ENCODE results near the gene FNBP1L.

FNBP1L gene

DNA sequence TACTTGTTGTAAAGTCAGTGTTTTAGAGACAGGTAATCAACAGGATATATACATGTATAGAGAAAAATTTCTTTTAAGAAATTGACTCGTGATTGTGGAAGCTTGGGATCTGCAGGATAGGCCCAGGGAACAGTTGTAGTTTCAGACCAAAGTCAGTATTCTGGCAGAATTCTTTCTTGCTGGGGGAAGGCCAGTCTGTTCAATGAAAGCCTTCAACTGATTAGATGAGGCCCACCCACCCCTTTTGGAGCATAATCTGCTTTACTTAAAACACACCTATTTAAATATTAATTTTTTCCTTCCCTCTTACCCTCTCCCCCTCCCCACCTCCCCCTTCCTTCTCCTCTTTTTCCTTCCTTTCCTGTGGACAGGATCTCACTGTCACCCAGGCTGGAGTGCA lies 48.0 kb downstream of the FNBP1L start:
- no peak for DNase-seq

DNA sequence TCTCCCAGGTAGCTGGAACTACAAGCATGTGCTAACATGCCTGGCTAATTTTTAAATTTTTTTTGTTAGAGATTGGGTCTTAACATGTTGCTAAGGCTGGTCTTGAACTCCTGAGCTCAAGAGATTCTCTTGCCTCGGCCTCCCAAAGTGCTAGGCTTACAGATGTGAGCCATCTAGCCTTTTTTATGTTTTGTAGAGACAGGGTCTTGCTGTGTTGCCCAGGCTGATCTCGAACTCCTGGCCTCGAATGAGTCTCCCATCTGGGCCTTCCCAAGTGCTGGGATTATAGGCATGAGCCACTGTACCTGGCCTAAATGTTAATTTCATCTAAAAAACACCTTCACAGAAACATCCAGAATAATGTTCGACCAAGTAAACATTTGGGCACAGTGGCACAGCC lies 48.6 kb downstream of the FNBP1L start:
- no peak for DNase-seq

GRCh38 chr1:93499075-93499474 lies 51.2 kb downstream of the FNBP1L start:
- no peak for DNase-seq

DNA sequence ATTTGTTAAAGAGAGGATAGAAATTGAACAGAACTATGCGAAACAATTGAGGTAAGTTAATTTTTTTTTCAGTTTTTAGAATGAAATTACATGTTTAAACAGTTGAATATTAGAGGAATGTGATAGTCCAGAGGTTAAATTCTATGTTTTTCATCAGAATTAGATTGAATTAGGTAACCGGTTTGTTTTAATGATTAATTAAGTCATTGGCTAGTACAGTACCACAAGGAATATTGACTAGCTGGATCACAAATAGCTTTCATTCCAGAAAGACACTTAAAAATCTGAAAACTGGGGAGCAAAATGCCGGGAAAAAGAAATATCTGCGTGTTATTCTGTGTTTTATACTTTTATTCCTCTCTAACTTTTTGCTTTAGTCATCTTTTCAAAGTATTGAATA lies 51.6 kb downstream of the FNBP1L start:
- no peak for DNase-seq

GRCh38 chr1:93500275-93500674 lies 52.4 kb downstream of the FNBP1L start:
- DNase-seq = no peak

DNA sequence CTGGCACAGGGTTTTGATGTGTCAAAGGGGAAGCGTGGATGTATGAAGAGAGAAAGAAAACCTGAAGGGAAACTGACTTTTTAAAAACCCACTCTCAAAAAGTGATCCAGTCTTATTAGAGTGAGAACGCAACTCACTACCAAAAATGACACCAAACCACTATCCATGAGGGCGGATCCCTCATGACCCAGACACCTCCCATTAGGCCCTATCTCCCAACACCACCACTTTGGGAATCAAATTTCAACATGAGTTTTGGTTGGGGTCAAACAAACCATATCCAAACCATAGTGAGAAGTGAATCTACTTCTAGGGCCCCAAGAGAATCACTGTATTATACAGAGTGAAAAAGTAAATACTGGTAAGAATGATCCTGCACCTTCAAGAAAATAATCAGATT lies 53.5 kb downstream of the FNBP1L start:
- DNase-seq = no peak

DNA sequence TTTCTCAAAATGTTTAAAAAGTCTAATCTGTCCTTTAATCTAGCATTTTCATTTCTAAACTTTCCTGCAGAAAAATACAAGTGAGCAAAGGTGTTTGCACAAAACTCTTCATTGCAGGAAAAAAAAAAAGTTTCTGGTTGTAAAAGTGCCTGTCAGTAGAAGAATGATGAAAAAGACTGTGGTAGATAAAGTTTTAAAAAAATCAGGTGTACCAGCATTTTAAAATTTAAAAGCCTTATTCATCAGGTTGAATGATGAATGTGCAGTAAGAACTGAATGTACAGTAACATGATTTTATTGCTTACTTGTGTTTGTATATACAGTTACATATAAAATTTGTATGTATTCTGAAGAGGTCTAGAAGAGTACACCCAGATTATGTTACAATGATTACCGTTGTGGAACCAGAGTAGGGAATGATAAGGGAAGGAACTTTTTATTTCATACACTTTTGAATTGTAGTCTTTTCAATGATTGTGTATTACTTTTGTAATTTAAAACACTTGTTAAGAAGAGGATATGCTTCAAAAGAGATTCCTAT lies 54.0 kb downstream of the FNBP1L start:
- DNase-seq = no peak

- DNase-seq = no peak
These were observed 54.7 kb downstream of the FNBP1L start for GRCh38 chr1:93502571-93502970.

GRCh38 chr1:93503163-93503562 lies 55.2 kb downstream of the FNBP1L start:
- no peak for DNase-seq

GRCh38 chr1:93503816-93504215 lies 55.9 kb downstream of the FNBP1L start:
- DNase-seq = no peak

DNA sequence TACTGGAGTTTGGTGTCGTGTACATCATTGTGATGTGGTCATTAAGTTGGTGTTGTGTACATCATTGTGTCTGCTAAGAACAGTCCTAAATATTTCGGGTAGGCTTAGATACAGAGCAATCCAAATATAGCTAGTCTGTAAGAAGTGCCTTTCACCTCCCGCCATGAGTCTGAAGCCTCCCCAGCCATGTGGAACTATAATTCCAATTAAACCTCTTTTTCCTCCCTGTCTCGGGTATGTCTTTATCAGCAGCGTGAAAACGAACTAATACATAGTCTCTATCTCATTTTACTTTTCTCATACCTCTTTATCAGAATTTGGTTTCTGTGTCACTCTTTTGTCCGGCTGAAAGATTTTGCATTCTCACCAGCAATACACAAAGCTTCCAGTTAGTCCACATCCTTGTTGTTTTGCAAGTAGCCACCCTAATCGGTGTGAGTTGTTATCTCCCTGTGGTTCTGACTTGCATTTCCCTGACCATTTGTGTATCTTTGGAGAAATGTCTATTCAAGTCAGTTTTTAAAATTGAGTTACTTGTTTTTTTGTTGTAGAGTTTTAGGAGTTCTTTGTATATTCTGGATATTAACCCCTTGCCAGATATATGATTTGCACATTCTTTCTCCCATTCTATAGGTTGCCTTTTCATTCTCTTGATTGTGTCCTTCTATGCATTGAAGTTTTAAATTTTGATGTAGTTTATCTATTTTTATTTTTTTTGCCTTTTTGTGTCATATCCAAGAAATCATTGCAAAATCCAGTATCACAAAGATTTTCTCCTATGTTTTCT lies 56.5 kb downstream of the FNBP1L start:
- no peak for DNase-seq

DNA sequence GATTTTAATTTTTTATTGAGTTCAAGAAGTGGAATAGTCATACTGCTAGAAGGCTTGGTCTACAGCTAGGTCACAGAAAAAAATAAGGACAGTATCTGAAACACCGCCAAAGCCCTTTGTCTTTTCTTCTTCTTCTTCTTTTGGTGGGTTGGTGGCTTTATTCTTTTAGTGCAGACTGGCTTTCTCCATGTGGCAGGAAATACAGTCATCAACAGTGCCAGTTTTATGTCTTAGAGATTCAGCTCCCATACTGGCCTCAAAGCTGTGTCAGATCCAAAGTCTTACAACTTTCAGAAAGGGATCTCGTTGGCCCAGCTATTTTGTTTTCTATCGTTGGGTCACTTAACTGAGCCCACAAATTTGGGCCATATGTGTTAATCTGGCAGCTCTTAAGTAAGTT lies 58.2 kb downstream of the FNBP1L start:
- DNase-seq = no peak

DNA sequence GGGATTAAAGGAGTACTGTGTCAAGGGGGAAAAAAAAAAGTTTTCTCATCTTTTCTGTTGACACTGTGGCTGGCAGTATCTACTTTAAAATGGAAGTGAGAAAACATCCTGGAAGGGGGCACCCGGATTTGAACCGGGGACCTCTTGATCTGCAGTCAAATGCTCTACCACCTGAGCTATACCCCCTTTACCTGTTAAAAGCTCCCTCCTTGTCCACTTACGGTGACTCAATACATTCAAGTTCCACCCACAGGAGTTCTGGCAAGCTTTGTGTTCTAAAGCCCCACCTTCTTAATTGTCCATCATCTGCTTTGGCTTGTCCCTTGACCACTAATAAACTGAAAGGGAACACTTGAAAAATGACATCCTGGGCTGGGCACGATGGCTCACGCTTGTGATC lies 68.2 kb downstream of the FNBP1L start:
- no peak for DNase-seq

- no peak for DNase-seq
These were observed 70.6 kb downstream of the FNBP1L start for GRCh38 chr1:93518516-93518915.

DNA sequence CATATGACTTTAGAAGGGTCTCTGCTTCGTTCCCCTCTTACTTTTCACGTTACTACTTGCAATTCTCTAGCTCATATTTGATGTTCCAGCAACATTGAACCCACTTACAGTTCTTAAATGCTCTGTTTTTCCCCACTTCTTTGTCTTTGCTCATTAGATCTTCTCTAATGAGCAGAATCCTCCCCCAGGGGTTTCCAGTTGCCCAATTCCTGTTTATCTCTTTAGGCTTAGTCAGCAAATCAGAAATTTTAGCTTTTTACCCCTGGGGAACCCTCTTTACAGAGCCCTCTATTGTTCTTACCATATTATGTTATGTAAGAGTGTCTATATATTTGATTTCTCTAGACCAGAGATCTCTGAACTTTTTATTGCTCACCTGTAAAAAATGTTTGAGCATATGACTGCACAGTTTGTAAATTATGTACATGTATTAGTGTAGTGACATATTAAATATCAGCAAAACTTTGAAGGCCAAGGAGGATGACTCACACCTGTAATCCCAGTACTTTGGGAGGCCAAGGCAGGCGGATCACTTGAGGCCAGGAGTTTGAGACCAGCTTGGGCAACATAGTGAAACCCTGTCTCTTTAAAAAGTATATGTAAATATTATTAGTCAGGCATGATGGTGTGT lies 71.4 kb downstream of the FNBP1L start:
- no peak for DNase-seq

DNA sequence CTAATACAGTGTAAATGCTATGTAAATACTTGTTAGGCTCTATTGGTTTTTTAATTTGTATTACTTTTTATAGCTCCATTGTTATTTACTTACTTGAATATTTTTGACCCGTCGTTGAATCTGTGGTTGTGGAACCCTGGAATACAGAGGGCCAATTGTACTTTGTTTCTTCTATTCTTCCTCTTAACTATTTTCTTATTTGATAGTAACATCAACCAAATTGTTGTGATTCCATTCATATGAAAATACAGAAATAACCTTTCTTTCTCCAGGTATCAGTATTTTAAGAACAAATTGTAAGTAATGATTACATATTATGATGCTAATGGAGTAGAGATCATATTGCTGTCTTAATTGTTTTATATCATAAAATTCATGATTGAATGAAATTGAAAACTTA lies 73.7 kb downstream of the FNBP1L start:
- DNase-seq = no peak

- no peak for DNase-seq
These were observed 74.8 kb downstream of the FNBP1L start for GRCh38 chr1:93522721-93523120.

DNA sequence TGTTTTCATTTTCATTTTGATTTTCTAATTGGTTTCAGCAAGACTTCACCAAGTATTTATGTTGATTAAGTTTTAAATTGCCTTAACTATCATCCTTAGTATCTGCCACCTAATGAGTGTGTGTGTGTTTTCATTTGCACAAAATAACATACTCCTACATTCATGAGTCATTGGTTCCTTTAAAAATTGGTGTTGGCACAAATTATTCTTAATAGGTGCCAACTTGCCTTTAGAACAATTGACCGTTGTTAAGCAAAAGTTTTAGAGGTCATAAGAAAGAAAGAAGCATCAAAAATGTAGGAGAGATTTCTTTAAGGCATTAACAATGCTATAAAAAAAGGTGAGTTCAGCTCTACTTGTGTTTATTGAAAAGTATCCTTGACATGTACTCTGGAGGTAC lies 77.5 kb downstream of the FNBP1L start:
- no peak for DNase-seq

DNA sequence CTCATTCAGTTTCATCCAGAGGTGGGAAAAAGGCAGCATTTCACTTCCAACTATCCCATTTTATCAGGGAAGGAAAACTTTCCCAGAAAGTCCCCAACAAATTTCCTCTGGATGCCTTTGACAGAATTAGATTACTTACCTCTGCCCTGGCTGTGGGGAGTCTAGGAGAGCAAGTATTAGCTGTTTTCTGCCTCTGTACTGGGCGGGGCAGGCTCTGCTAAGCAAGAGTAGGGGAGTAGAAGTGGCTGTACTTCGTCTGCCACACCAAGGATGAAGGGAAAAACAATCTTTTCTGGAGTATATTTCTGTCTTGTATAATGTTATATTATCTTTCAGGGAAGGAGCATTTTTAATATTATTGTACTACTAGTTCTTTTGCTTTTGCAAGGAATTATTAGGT lies 78.5 kb downstream of the FNBP1L start:
- no peak for DNase-seq

GRCh38 chr1:93528412-93528811 lies 80.5 kb downstream of the FNBP1L start:
- DNase-seq = no peak

DNA sequence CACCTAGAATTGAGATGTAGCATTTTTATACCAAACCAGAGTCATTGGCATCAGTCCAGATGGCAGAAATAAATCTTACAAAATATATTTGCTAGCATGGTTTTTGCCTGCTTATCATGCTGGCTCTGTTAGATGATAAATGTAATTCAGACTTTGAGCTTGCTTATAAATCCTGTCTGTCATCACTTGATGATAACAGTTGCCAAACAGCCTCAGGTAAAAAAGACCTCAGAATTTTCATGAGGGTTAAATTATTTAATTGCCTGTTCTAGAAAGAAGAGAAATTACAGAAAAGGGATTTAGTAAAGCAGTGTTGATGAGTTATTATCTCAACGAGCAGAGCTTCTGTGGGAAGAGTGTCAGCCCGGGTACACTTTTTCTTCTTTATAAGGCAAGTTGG lies 83.3 kb downstream of the FNBP1L start:
- no peak for DNase-seq

- no peak for DNase-seq
These were observed 85.0 kb downstream of the FNBP1L start for GRCh38 chr1:93532780-93533378.

DNA sequence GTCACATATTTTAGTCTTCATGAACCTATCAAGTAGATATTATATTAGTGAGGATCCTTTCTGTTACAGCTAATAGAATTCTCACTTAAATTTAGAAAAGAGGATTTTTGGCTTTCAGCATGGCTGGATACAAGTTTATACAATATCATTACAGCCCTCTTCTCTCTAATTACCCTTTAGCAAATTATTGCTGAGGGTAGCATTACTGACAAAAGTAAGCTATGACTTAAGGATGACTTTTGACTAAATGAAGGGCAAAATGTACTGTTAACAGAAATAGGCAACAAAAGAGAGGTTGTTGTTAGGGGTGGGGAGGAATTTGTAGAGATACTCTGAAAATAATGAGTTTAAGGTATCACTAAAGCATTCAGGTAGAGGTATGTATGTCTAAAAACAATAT lies 85.8 kb downstream of the FNBP1L start:
- no peak for DNase-seq

DNA sequence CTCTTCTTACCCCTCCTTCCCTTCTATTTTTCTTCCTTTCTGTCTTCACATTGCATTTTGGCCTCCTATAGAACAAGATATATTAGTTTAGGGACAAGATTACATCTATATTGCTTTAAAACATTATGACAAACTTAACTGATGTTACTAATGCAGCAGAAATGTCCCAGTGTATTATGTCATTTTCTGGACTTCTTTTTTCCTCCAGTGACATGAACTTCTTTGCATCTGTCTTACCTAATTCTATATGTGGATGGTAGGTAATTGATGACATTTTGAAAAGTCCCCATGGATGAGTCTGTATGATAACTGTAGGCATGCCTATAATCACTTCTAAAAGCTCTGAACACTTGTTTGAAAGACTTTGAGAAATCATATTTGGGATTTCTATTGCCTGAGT lies 89.5 kb downstream of the FNBP1L start:
- no peak for DNase-seq
